ENCODE results near the gene SLC66A2. TPM values are rescaled to one million over a fixed set of nuclear protein-coding genes. Genes with fewer than 3 reads are reported as not detected.
"Not testable (repeated sequence)": the region's sequence is repeated elsewhere in the genome, so short reads cannot be mapped to it uniquely, and the experiment has no call there.

Gene SLC66A2
- total RNA-seq, 1 donor from 2014 or later, result 30.5 TPM

GRCh38 chr18:79878741-79879378, 72.6 kb downstream of the SLC66A2 start:
- TF ChIP-seq CTCF (IDR thresholded peaks at IDR 0.05; ENCODE audit: insufficient read depth, low read length, poor library complexity, severe bottlenecking), result no peak
- H3K27me3 ChIP-seq (ENCODE audit: control insufficient read depth, insufficient read depth, low read length), result peaks cover 20% of the 10 kb centered on the region
- H3K4me3 ChIP-seq (ENCODE audit: low read depth, low read length), result no peak overlapping the region
- no peaks in the 10 kb centered on the region for H3K36me3 ChIP-seq (ENCODE audit: control insufficient read depth, insufficient read depth, low read length)
- DNase-seq (ENCODE audit: low read depth), result no peak

- H3K27me3 ChIP-seq (ENCODE audit: control insufficient read depth, insufficient read depth, low read length), result peaks cover 25% of the 10 kb centered on the region
- H3K36me3 ChIP-seq (ENCODE audit: control insufficient read depth, insufficient read depth, low read length); DNase-seq (ENCODE audit: low read depth); H3K4me3 ChIP-seq (ENCODE audit: low read depth, low read length): not testable (repeated sequence)
These were observed 73.2 kb downstream of the SLC66A2 start for GRCh38 chr18:79878246-79878645.

- Histone ChIP-seq H3K27me3 (ENCODE audit: control insufficient read depth, insufficient read depth, low read length) (peaks cover 27% of the 10 kb centered on the region), H3K36me3 (ENCODE audit: control insufficient read depth, insufficient read depth, low read length) (no peaks in the 10 kb centered on the region), H3K4me3 (ENCODE audit: low read depth, low read length) (no peak overlapping the region)
- no peak for TF ChIP-seq CTCF (IDR thresholded peaks at IDR 0.05; ENCODE audit: insufficient read depth, low read length, poor library complexity, severe bottlenecking)
- DNase-seq (ENCODE audit: low read depth), result no peak
These were observed 74.0 kb downstream of the SLC66A2 start for GRCh38 chr18:79877163-79878091.

- DNase-seq (ENCODE audit: low read depth), result no peak
- no peak for TF ChIP-seq CTCF (IDR thresholded peaks at IDR 0.05; ENCODE audit: insufficient read depth, low read length, poor library complexity, severe bottlenecking)
- H3K27me3 ChIP-seq (ENCODE audit: control insufficient read depth, insufficient read depth, low read length), result peaks cover 27% of the 10 kb centered on the region
- H3K4me3 ChIP-seq (ENCODE audit: low read depth, low read length), result no peak overlapping the region
- H3K36me3 ChIP-seq (ENCODE audit: control insufficient read depth, insufficient read depth, low read length), result no peaks in the 10 kb centered on the region
These were observed 75.0 kb downstream of the SLC66A2 start for GRCh38 chr18:79876497-79876896.

- peaks cover 27% of the 10 kb centered on the region for H3K27me3 ChIP-seq (ENCODE audit: control insufficient read depth, insufficient read depth, low read length)
- H3K4me3 ChIP-seq (ENCODE audit: low read depth, low read length), result no peak overlapping the region
- no peaks in the 10 kb centered on the region for H3K36me3 ChIP-seq (ENCODE audit: control insufficient read depth, insufficient read depth, low read length)
- no peak for TF ChIP-seq CTCF (IDR thresholded peaks at IDR 0.05; ENCODE audit: insufficient read depth, low read length, poor library complexity, severe bottlenecking)
- DNase-seq (ENCODE audit: low read depth), result no peak
These were observed 75.5 kb downstream of the SLC66A2 start for GRCh38 chr18:79875931-79876461.

- Histone ChIP-seq H3K36me3 (ENCODE audit: control insufficient read depth, insufficient read depth, low read length) (no peaks in the 10 kb centered on the region), H3K4me3 (ENCODE audit: low read depth, low read length) (no peak overlapping the region), H3K27me3 (ENCODE audit: control insufficient read depth, insufficient read depth, low read length) (peaks cover 27% of the 10 kb centered on the region)
- DNase-seq (ENCODE audit: low read depth), result no peak
- no peak for TF ChIP-seq CTCF (IDR thresholded peaks at IDR 0.05; ENCODE audit: insufficient read depth, low read length, poor library complexity, severe bottlenecking)
These were observed 75.9 kb downstream of the SLC66A2 start for GRCh38 chr18:79875531-79875919.
